H9 (cell line): Measurements from ENCODE around the gene SNRPA1. TPM values are rescaled to one million over a fixed set of nuclear protein-coding genes. Genes with fewer than 3 reads are reported as not detected.

ENCODE experiments used
- DNase-seq: peaks from one replicate; pipeline ENCODE4 v3.0.0-alpha.2; 2017
- H2AFZ ChIP-seq: one replicate; pipeline ENCODE4 v1.6.1; 2013; ENCODE audit warnings: mild to moderate bottlenecking, low read length, control low read depth, moderate library complexity
- H2AK5ac ChIP-seq: 2 replicates; pipeline ENCODE4 v1.6.1; 2013; ENCODE audit warnings: low read length, control low read depth, mixed read lengths; ENCODE audit not compliant: insufficient read length
- H2BK120ac ChIP-seq: one replicate; pipeline ENCODE4 v1.6.1; 2013; ENCODE audit warnings: low read depth, mild to moderate bottlenecking, low read length, control low read depth, inconsistent platforms; ENCODE audit not compliant: poor library complexity, severe bottlenecking
- H2BK12ac ChIP-seq: 2 replicates; pipeline ENCODE4 v1.6.1; 2013; ENCODE audit warnings: low read length, control low read depth, mixed read lengths, low read depth; ENCODE audit not compliant: insufficient read length
- H2BK15ac ChIP-seq: 2 replicates; pipeline ENCODE4 v1.6.1; 2013; ENCODE audit warnings: low read depth, low read length, control low read depth
- H2BK20ac ChIP-seq: one replicate; pipeline ENCODE4 v1.6.1; 2013; ENCODE audit warnings: low read depth, mild to moderate bottlenecking, low read length, control low read depth, inconsistent platforms; ENCODE audit not compliant: poor library complexity, severe bottlenecking
- H2BK5ac ChIP-seq: 2 replicates; pipeline ENCODE4 v1.6.1; 2013; ENCODE audit warnings: low read length, control low read depth, mixed read lengths; ENCODE audit not compliant: insufficient read length
- H3K14ac ChIP-seq: 2 replicates; pipeline ENCODE4 v1.6.1; 2013; ENCODE audit warnings: low read length, control low read depth; ENCODE audit not compliant: insufficient read depth
- H3K18ac ChIP-seq: 2 replicates; pipeline ENCODE4 v1.6.1; 2013; ENCODE audit warnings: low read depth, mild to moderate bottlenecking, mixed read lengths, low read length, control low read depth; ENCODE audit not compliant: insufficient read length
- H3K23ac ChIP-seq: 2 replicates; pipeline ENCODE4 v1.6.1; 2013; ENCODE audit warnings: low read length, control low read depth, mixed read lengths, low read depth; ENCODE audit not compliant: insufficient read length
- H3K23me2 ChIP-seq: 2 replicates; pipeline ENCODE4 v1.6.1; 2013; ENCODE audit warnings: low read depth, mild to moderate bottlenecking, mixed read lengths, low read length, control low read depth; ENCODE audit not compliant: insufficient read length, poor library complexity, severe bottlenecking
- H3K27ac ChIP-seq: 2 replicates; pipeline ENCODE4 v1.5.1; 2013; ENCODE audit warnings: low read length, control low read depth, mixed read lengths, low read depth; ENCODE audit not compliant: insufficient read length
- H3K27me3 ChIP-seq: 2 replicates; pipeline ENCODE4 v1.6.1; 2013; ENCODE audit warnings: low read length, control low read depth, inconsistent platforms; ENCODE audit not compliant: insufficient read depth
- H3K4ac ChIP-seq: 2 replicates; pipeline ENCODE4 v1.6.1; 2013; ENCODE audit warnings: low read depth, mild to moderate bottlenecking, control low read depth, inconsistent platforms, low read length, moderate library complexity
- H3K4me1 ChIP-seq: 2 replicates; pipeline ENCODE4 v1.6.1; 2013; ENCODE audit warnings: low read length, control low read depth, inconsistent platforms; ENCODE audit not compliant: insufficient read depth
- H3K4me2 ChIP-seq: 2 replicates; pipeline ENCODE4 v1.6.1; 2013; ENCODE audit warnings: low read length, control low read depth, mixed read lengths; ENCODE audit not compliant: insufficient read length, insufficient read depth
- H3K56ac ChIP-seq: 2 replicates; pipeline ENCODE4 v1.6.1; 2013; ENCODE audit warnings: low read depth, mild to moderate bottlenecking, mixed read lengths, low read length, control low read depth; ENCODE audit not compliant: insufficient read length
- H3K79me1 ChIP-seq: 2 replicates; pipeline ENCODE4 v1.6.1; 2013; ENCODE audit warnings: low read depth, mild to moderate bottlenecking, moderate library complexity, low read length, control low read depth, inconsistent platforms; ENCODE audit not compliant: insufficient read depth, poor library complexity, severe bottlenecking
- H3K79me2 ChIP-seq: 2 replicates; pipeline ENCODE4 v1.6.1; 2013; ENCODE audit warnings: low read length, control low read depth, inconsistent platforms; ENCODE audit not compliant: insufficient read depth
- H3K9ac ChIP-seq: 2 replicates; pipeline ENCODE4 v1.6.1; 2013; ENCODE audit warnings: low read length, control low read depth, mixed read lengths; ENCODE audit not compliant: insufficient read length; ENCODE audit errors: extremely low read depth
- H3K9me3 ChIP-seq: one replicate; pipeline ENCODE4 v1.6.1; 2013; ENCODE audit warnings: low read depth, low read length, inconsistent platforms; ENCODE audit not compliant: control insufficient read depth
- H3T11ph ChIP-seq: one replicate; pipeline ENCODE4 v1.6.1; 2013; ENCODE audit warnings: mild to moderate bottlenecking, low read length, control low read depth, inconsistent platforms
- H4K20me1 ChIP-seq: one replicate; pipeline ENCODE4 v1.6.1; 2013; ENCODE audit not compliant: control insufficient read depth, insufficient read length, insufficient read depth
- H4K5ac ChIP-seq: 2 replicates; pipeline ENCODE4 v1.6.1; 2013; ENCODE audit warnings: low read depth, mild to moderate bottlenecking, mixed read lengths, low read length, control low read depth; ENCODE audit not compliant: insufficient read length
- H4K8ac ChIP-seq: replicated peaks from 2 replicates; pipeline ENCODE4 v1.6.1; 2013; ENCODE audit warnings: low read length, control low read depth, mixed read lengths, low read depth; ENCODE audit not compliant: insufficient read length
- H4K91ac ChIP-seq: 2 replicates; pipeline ENCODE4 v1.6.1; 2013; ENCODE audit warnings: low read depth, mild to moderate bottlenecking, moderate library complexity, mixed read lengths, low read length, control low read depth; ENCODE audit not compliant: insufficient read length
- H3K27ac Mint-ChIP-seq, 3 experiments: 2 replicates in 2 of 3; 3 replicates in 1 of 3; pipeline ENCODE4 v1.8.0; 2020 to 2021; ENCODE audit warnings: mixed read lengths in 3 of 3, mild to moderate bottlenecking in 1 of 3, moderate library complexity in 1 of 3
- H3K27me3 Mint-ChIP-seq: 2 replicates; pipeline ENCODE4 v1.8.0; 2021; ENCODE audit warnings: low read depth, mild to moderate bottlenecking, moderate library complexity, mixed read lengths
- H3K36me3 Mint-ChIP-seq, 3 experiments: 2 replicates in 2 of 3; 3 replicates in 1 of 3; pipeline ENCODE4 v1.8.0; 2020 to 2021; ENCODE audit warnings: low read depth in 3 of 3, mixed read lengths in 3 of 3; ENCODE audit not compliant: insufficient read depth in 1 of 3
- H3K4me1 Mint-ChIP-seq, 2 experiments: 2 replicates each; pipeline ENCODE4 v1.8.0; 2020; ENCODE audit warnings: mixed read lengths in 2 of 2
- H3K4me3 Mint-ChIP-seq, 2 experiments: 2 replicates in 1 of 2; 3 replicates in 1 of 2; pipeline ENCODE4 v1.8.0; 2020 to 2021; ENCODE audit warnings: mild to moderate bottlenecking in 2 of 2, mixed read lengths in 2 of 2, moderate library complexity in 1 of 2
- H3K9me3 Mint-ChIP-seq, 2 experiments: 2 replicates in 1 of 2; 3 replicates in 1 of 2; pipeline ENCODE4 v1.8.0; 2020; ENCODE audit warnings: mild to moderate bottlenecking in 2 of 2, mixed read lengths in 2 of 2, moderate library complexity in 1 of 2
- WGBS: extraction: QIAGEN DNeasy Blood & Tissue Kit; methylation state at CpG from one replicate; pipeline ENCODE4 v1.1.7; 2013; ENCODE audit warnings: missing lambda C conversion rate, low lambda C conversion rate, mixed read lengths; ENCODE audit not compliant: insufficient read length; ENCODE audit errors: extremely low coverage; 5-methylcytosine and 5-hydroxymethylcytosine counted together
- total RNA-seq: library from RNA; stranded (reverse); gene quantifications from 2 replicates; pipeline ENCODE4 v1.2.1, GENCODE V29; 2021
- TF ChIP-seq, protein P1 (sequence below): fragments of 200-600 bp; sonication (generic); conservative IDR thresholded peaks from 3 replicates; pipeline ENCODE4 v1.8.0; 2021; ENCODE audit warnings: antibody characterized with exemption, mild to moderate bottlenecking

The SNRPA1 gene
- total RNA-seq, 1 experiment from 2014 or later, result 145 TPM

DNA sequence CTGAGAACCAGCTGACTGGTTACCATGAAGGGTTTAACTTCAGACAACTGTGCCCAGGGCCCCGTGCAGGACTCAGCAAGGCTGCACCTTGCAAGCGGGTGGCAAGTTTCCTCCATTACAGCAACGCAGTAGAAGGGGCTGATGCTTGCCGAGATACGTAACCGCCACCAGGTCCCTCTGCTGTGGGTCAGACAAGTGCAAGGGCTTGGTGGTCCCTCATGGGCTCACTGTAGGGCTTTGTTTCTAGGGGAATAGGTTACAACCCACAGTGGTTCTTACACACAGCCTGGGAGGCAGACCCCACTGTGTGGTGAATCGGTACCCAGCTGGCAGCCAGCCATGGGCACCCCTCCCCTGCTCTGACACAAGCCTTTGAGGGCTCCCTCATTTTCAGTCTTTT, 15.5 kb upstream of the SNRPA1 start:
- no peak overlapping the region for H2BK120ac ChIP-seq
- H3K27ac ChIP-seq, result no peak overlapping the region
- no peak overlapping the region for H4K8ac ChIP-seq
- TF ChIP-seq, protein P1, sequence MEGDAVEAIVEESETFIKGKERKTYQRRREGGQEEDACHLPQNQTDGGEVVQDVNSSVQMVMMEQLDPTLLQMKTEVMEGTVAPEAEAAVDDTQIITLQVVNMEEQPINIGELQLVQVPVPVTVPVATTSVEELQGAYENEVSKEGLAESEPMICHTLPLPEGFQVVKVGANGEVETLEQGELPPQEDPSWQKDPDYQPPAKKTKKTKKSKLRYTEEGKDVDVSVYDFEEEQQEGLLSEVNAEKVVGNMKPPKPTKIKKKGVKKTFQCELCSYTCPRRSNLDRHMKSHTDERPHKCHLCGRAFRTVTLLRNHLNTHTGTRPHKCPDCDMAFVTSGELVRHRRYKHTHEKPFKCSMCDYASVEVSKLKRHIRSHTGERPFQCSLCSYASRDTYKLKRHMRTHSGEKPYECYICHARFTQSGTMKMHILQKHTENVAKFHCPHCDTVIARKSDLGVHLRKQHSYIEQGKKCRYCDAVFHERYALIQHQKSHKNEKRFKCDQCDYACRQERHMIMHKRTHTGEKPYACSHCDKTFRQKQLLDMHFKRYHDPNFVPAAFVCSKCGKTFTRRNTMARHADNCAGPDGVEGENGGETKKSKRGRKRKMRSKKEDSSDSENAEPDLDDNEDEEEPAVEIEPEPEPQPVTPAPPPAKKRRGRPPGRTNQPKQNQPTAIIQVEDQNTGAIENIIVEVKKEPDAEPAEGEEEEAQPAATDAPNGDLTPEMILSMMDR, result no peak
- H3K4me1 ChIP-seq, result no peaks in the 10 kb centered on the region
- H3K56ac ChIP-seq, result no peak overlapping the region
- no peak overlapping the region for H4K5ac ChIP-seq
- WGBS, result no CpG with 5 or more reads among the region's 7 CpGs
- no peaks in the 10 kb centered on the region for H3K9me3 ChIP-seq
- no peaks in the 10 kb centered on the region for H4K20me1 ChIP-seq
- Mint-ChIP-seq H3K9me3 (no peaks in the 10 kb centered on the region; a peak in 1 of 5 replicates), H3K27ac (no peak overlapping the region), H3K4me1 (peaks cover 0 to 4% of the 10 kb centered on the region in 2 experiments; a peak in 1 of 4 replicates), H3K27me3 (no peaks in the 10 kb centered on the region; the same call in 1 of the 2 replicates), H3K36me3 (no peaks in the 10 kb centered on the region), H3K4me3 (no peak overlapping the region)
- no peak overlapping the region for H2BK5ac ChIP-seq
- H3K9ac ChIP-seq, result no peak overlapping the region
- no peak overlapping the region for H2AK5ac ChIP-seq
- DNase-seq, result no peak
- no peak overlapping the region for H3K14ac ChIP-seq
- H3K23ac ChIP-seq, result no peak overlapping the region
- no peaks in the 10 kb centered on the region for H3K27me3 ChIP-seq
- H3K79me1 ChIP-seq, result no peaks in the 10 kb centered on the region
- H3K4ac ChIP-seq, result no peak overlapping the region
- H2AFZ ChIP-seq, result no peak overlapping the region
- H2BK20ac ChIP-seq, result no peak overlapping the region
- no peaks in the 10 kb centered on the region for H3K79me2 ChIP-seq
- no peak overlapping the region for H3T11ph ChIP-seq
- H3K18ac ChIP-seq, result no peak overlapping the region
- H3K23me2 ChIP-seq, result no peaks in the 10 kb centered on the region
- H2BK15ac ChIP-seq, result no peak overlapping the region
- H4K91ac ChIP-seq, result no peak overlapping the region
- H3K4me2 ChIP-seq, result no peak overlapping the region
- no peak overlapping the region for H2BK12ac ChIP-seq
